Germinal center (tissue), 1 donor: ENCODE results near the gene DNASE1L1.
"Not testable (repeated sequence)": the region's sequence is repeated elsewhere in the genome, so short reads cannot be mapped to it uniquely, and the experiment has no call there.

Source experiments
- DNase-seq: peaks from one replicate; pipeline ENCODE4 v3.0.0; 2012; ENCODE audit warnings: mixed read lengths, low spot score

The DNASE1L1 gene

GRCh38 chrX:154403858-154404257, 5.2 kb downstream of the DNASE1L1 start:
- DNase-seq = no peak

DNA sequence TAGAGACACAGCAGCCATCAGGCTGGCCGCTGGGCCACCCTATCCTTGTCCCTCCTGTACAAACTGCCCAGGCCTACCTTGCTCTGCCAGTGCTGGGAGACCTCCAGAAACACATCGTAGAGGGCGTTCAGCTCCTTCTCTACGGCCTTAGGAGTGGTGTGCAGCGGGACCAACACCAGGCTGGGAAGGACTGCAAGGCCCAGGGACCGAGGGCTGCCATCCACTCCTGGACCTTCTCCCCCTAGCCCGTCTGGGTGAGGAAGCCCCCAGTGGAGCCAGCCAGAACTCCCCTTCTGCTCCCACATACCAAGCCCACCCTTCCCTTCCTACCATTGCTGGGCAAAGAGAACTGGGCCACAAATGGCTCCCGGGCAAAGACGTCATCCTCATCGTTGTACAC, 5.9 kb downstream of the DNASE1L1 start:
- DNase-seq = no peak

DNA sequence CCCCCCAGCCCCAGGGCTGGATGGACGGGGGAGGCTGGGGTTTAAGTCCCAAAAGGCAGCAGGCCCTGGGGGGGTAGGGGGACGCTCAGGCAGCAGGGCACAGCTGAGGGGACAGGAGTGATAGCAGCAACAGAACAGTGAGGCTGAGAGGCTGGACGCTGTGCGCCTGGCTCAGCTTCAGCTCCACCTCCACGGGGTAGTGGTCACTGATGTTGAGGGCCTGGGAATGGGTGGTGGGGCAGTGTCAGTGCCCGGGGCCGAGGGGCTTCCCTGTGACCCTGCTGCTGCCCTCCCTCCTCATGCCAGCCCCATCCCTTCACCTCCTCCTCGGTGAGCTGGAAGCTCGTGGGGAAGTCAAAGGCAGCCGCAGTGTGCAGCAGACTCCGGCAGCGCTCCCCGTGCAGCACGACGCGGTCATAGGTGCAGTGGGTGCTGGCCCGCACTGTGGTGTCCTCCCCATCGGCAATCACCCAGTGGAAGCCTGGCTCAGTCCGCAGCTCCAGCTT, 6.4 kb downstream of the DNASE1L1 start:
- DNase-seq = no peak

DNA sequence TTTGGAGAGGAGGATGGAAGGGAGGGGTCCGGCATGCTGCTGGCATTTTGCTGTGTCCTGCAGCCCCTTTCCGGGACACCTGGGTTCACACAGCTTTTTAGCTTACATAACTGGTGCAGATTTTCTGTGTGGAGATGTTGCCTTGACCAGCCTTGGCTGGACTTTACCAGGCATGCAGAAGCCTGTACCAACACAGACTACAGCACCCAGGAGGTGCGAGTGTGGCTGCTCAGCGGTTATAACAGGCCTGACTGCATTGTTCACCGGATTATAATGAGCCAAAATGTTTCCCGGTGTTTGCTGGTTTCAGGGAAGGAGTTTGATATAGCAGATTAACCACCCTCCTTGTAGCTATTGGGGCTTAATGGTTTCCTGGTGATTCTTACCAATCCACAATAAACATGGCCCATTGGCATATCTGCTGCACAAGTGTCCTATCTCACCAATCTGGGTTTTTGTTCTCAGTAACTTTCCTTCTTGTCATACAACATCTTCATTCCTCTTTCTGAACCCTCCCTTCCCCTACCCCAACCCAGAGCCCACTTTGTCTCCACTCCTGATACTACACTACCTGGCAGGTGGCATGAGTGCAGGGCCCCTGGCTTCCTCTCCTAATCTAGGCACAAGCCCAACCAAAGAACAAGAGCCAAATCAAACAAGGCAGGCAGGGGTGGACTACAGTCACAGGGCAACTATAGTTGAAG, 7.0 kb downstream of the DNASE1L1 start:
- no peak for DNase-seq

DNA sequence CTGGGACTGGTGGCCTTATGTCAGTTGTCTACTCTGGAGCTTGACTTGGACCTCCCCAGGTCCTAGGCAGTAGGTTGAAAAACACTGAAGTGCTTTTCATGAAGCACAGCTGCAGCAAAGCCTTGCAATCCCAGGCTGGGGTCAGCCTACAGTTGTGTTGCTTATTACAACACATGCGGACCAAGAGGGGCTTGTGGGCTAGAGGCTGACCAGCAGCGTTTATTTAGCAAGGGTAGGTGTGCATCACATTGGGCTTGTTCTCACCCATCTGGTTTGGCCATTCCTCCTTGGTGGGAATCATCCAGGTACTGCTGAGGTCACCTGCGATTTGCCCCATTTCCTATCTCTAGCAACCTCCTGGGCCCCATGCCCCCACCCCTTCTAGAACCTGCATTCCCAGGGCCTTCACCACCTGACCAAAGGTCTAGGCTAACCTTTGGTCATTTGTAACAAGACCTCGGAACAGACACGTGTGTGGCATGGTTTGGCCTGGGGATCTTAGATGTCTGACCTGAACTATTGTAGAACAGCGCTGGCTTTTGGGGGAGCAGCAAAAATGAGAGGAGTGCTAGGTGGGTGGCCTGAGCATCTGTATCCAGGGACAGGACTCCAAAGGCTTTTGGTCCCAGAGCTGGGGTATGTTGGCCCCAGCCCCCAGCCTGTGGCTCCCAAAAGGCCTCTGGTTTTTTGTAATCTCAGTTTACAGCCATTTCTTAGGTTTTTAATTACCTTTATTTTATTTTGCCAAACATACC, 7.8 kb downstream of the DNASE1L1 start:
- DNase-seq = no peak

DNA sequence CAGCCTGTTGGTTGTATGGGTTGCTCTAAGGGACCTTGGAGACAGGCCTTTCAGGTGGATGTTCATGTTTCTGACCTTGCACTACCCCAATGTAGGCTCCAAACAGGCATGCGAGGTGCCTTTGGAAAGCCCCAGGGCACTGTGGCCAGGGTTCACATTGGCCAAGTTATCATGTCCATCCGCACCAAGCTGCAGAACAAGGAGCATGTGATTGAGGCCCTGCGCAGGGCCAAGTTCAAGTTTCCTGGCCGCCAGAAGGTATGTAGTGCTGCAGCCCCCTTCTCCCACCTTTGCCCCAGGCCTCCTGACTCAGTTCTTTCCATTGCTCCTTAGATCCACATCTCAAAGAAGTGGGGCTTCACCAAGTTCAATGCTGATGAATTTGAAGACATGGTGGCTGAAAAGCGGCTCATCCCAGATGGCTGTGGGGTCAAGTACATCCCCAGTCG, 8.7 kb downstream of the DNASE1L1 start:
- not testable (repeated sequence) for DNase-seq

GRCh38 chrX:154399527-154400368, 9.3 kb downstream of the DNASE1L1 start:
- no peak for DNase-seq

- DNase-seq = peak; percentile 56
These were observed 10.2 kb downstream of the DNASE1L1 start for GRCh38 chrX:154398668-154399526.

- DNase-seq = peak; percentile 93
These were observed 11.0 kb downstream of the DNASE1L1 start, which contains the start of gene RPL10 for GRCh38 chrX:154397888-154398667. RPL10 (plus strand) TSS chrX:154398377; CDS start chrX:154398520, 143 bp downstream.

DNA sequence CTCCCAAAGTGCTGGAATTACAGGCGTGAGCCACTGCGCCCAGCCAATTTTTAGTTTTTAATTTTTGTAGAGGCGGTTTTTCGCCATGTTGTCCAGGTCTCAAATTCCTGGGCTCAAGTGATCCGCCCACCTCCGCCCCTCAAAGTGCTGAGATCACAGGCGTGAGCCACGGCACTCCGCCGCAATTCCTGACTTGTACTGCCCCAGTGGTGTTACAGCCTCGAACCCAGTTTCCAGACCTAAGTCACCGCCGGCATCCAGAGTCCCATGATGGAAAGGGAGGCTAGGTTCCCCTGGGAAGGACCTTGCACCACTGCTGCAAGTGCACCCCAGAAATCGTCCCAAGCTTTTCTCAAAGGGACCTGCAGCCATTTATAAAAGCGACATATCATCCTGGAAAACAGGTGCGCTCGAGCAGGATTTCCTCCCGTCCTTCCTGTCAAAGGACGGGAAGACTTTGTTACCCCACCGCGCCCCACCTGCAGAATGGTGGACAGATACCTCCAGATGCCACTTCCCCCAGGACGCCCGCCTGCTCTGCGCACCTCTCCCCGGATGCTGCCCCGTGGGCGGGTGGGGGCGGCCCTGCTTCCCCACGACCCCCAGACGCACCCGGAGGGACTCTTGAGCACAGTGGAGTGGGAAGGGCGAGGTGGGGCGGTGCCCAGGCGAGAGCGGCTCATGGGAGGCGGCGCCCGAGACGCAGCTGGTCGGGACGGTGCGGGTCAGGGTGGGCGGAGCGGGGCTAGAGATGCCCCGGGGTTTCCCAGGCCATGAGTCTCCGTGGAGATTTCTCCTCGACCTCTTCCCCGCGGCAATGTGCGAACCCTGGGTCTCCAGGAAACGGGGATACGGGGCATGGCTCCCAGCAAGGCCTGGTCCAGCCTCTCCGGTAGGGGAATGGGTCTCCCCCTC, 11.8 kb downstream of the DNASE1L1 start:
- DNase-seq = peak; percentile 52

DNA sequence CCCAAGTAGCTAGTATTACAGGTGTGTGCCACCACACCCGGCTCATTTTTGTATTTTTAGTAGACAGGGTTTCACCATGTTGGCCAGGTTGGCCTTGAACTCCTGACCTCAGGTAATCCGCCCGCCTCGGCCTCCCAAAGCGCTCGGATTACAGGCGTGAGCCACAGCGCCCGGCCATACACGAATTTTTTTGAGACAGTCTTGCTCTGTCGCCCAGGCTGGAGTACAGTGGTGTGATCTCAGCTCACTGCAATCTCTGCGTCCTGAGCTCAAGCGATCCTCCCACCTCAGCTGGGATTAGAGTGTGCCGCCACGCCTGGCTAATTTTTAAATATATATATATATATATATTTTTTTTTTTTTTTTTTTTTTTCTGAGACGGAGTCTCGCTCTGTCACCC, 12.7 kb downstream of the DNASE1L1 start:
- DNase-seq = not testable (repeated sequence)

GRCh38 chrX:154389812-154390747, 19.0 kb downstream of the DNASE1L1 start:
- not testable (repeated sequence) for DNase-seq

DNA sequence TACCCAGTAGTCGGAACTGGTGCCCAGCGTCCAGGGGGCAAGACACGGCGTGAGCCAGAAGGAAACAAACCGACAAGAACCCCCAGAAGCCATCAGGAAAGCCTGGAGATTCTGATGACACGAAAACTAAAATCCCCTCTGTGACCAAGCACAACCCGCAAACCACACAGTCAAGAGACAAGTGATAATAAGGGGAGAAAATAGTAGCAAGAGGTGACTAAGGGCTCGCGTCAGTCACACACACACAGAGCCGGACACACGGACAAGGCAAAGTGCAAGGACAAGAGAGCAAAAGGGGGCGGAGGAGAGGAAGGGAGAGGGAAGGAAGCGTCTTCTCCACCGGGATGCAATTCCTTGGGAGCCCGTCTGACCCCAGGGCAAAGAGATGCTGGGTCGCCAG, 20.4 kb downstream of the DNASE1L1 start:
- not testable (repeated sequence) for DNase-seq

GRCh38 chrX:154388094-154388493, 21.0 kb downstream of the DNASE1L1 start:
- not testable (repeated sequence) for DNase-seq

GRCh38 chrX:154384284-154384892, 24.7 kb downstream of the DNASE1L1 start:
- DNase-seq = no peak

DNA sequence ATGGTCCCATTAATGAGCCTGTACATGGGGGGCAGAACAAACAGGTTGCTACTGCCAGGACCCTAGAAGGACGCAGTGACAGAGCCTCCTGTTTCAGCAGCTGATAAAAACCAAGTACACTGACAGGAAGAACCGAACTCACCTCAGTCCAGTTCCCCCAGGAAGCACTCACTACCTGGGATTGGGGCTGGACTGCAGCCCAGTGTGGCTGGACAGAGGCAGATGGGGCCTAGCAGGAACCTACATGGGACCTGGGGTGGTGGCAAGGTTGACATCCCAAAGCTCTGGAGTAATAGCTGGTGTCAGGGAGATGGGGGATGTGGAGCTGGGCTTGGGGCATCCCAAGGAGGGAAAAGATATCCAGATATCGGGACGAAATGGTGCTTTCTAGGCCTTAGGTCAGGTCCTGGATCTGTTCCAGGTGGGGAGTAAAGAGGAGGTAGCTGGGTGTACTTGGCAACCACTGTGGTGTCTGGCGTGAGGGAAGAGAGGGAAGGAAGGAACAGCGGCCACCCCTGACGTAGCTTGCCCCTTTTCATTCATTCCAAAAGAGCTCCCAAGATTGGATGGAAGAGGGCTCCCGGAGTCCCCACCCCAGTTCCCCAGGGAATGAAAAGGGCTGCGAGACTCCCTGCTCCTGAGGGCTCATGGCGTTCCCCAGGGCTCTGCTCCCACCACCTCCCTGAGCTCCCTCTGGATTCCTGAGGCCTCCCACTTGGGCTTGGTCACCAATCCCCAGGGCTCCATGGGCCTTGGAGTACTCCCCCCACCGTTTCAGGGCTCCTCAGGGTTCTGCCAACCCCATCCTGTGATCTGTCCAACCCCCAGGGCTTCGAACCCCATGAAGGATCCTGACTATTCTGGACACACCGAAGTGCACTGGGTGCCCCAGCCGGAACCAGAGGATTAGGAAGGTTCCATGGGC, 25.4 kb downstream of the DNASE1L1 start:
- DNase-seq = no peak
